ENCODE results near the gene SHOC2. TPM values are rescaled to one million over a fixed set of nuclear protein-coding genes. Genes with fewer than 3 reads are reported as not detected.

SHOC2 gene
- total and polyA plus RNA-seq, 7 donors: 20.0 to 45.8 (median 35.4) TPM

GRCh38 chr10:111004016-111004415, 84.6 kb downstream of the SHOC2 start:
- Histone ChIP-seq H3K4me3 (no peak overlapping the region), H3K27ac (no peak overlapping the region), H3K27me3 (ENCODE audit: insufficient read depth in 3 of 3, low read length in 2 of 3) (no peaks in the 10 kb centered on the region), H3K36me3 (ENCODE audit: insufficient read depth in 1 of 2, low read depth in 1 of 2) (peaks cover 0 to 40% of the 10 kb centered on the region in 2 donors), H3K9me3 (no peaks in the 10 kb centered on the region), H3K4me1 (no peaks in the 10 kb centered on the region)
- intact Hi-C loops (cut with DNase I): no loop called here
- ATAC-seq (peak in 1 of 4 donors; percentile 44), DNase-seq (no peak)
- whole genome bisulfite sequencing, 3 donors: 98 to 100% (median 100%) methylated on average over 1 of the region's 1 CpG
- TF ChIP-seq, protein P1, sequence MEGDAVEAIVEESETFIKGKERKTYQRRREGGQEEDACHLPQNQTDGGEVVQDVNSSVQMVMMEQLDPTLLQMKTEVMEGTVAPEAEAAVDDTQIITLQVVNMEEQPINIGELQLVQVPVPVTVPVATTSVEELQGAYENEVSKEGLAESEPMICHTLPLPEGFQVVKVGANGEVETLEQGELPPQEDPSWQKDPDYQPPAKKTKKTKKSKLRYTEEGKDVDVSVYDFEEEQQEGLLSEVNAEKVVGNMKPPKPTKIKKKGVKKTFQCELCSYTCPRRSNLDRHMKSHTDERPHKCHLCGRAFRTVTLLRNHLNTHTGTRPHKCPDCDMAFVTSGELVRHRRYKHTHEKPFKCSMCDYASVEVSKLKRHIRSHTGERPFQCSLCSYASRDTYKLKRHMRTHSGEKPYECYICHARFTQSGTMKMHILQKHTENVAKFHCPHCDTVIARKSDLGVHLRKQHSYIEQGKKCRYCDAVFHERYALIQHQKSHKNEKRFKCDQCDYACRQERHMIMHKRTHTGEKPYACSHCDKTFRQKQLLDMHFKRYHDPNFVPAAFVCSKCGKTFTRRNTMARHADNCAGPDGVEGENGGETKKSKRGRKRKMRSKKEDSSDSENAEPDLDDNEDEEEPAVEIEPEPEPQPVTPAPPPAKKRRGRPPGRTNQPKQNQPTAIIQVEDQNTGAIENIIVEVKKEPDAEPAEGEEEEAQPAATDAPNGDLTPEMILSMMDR (IDR thresholded peaks at IDR 0.05): no peak

GRCh38 chr10:111007486-111007885, 88.1 kb downstream of the SHOC2 start:
- WGBS, 3 donors: 89 to 94% (median 92%) methylated on average over 2 of the region's 2 CpGs
- no peaks in the 10 kb centered on the region for H3K27me3 ChIP-seq (ENCODE audit: insufficient read depth in 3 of 3, low read length in 2 of 3)
- TF ChIP-seq, protein P1 (IDR thresholded peaks at IDR 0.05): no peak
- DNase-seq (no peak), ATAC-seq (no peak)
- intact Hi-C loops (cut with DNase I): no loop called here
- H3K4me3 ChIP-seq: no peak overlapping the region
- H3K36me3 ChIP-seq (ENCODE audit: insufficient read depth in 1 of 2, low read depth in 1 of 2): peaks cover 0 to 75% of the 10 kb centered on the region in 2 donors
- H3K4me1 ChIP-seq: no peaks in the 10 kb centered on the region
- no peak overlapping the region for H3K27ac ChIP-seq
- H3K9me3 ChIP-seq: no peaks in the 10 kb centered on the region

- TF ChIP-seq, protein P1 (IDR thresholded peaks at IDR 0.05): no peak
- H3K36me3 ChIP-seq (ENCODE audit: insufficient read depth in 1 of 2, low read depth in 1 of 2): peaks cover 0 to 47% of the 10 kb centered on the region in 2 donors
- no peaks in the 10 kb centered on the region for H3K9me3 ChIP-seq
- no peak for DNase-seq
- no peaks in the 10 kb centered on the region for H3K4me1 ChIP-seq
- no peak overlapping the region for H3K4me3 ChIP-seq
- no peak for ATAC-seq
- H3K27me3 ChIP-seq (ENCODE audit: insufficient read depth in 3 of 3, low read length in 2 of 3): no peaks in the 10 kb centered on the region
- 78 to 92% (median 78%) methylated on average over 1 of the region's 1 CpG for WGBS, 3 donors
- H3K27ac ChIP-seq: no peak overlapping the region
- intact Hi-C loops (cut with DNase I): no loop called here
Observed at GRCh38 chr10:111015181-111015580, 95.8 kb downstream of the SHOC2 start.

DNA sequence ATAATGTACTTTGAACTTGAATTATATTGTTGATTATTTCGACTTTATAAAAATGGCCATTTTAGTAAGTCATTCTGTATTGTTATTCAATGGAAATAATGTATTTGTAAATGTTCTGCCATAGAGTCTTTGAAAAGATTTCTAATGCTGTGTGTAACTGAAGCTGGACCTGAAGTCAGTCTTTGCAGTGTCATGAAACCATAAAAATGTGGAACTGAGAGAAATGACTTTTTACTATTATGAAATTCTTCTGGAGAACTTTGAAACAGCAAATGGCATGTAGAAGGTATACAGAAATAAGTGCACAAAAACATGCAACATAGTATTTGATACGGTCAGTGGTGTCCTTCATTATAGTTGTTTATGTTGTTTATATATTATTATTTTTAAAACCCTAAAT, 97.7 kb downstream of the SHOC2 start:
- peaks cover 0 to 28% of the 10 kb centered on the region in 2 donors for H3K36me3 ChIP-seq (ENCODE audit: insufficient read depth in 1 of 2, low read depth in 1 of 2)
- 48 to 76% (median 70%) methylated on average over 2 of the region's 2 CpGs for WGBS, 3 donors
- intact Hi-C loops (cut with DNase I): no loop called here

DNA sequence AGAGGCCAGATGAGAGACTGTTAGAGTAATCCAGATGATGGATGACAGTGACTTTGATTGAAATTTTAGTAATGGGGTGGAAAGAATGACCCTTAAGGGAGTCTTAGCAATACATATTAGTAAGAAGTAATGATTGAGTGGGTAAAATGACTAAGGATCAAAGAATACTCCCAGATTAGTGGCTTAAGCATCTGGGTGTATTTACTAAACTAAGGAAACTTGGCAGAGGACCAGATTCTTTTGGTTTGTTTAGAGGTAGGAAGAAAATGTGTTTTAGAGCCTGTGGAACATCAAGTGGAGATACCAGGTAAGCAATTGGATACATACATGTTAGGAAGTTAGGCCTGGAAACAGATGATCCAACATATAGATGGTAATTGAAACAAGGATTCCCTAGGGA, 98.6 kb downstream of the SHOC2 start:
- TF ChIP-seq, protein P1 (IDR thresholded peaks at IDR 0.05): no peak
- intact Hi-C loops (cut with DNase I): no loop called here
- DNase-seq (no peak), ATAC-seq (no peak)
- no peak overlapping the region for H3K4me3 ChIP-seq
- no peaks in the 10 kb centered on the region for H3K4me1 ChIP-seq
- peaks cover 0 to 19% of the 10 kb centered on the region in 2 donors for H3K36me3 ChIP-seq (ENCODE audit: insufficient read depth in 1 of 2, low read depth in 1 of 2)
- H3K27ac ChIP-seq: no peak overlapping the region
- H3K9me3 ChIP-seq: no peaks in the 10 kb centered on the region
- H3K27me3 ChIP-seq (ENCODE audit: insufficient read depth in 3 of 3, low read length in 2 of 3): no peaks in the 10 kb centered on the region

More for the DNA sequence above, 97.7 kb downstream of the SHOC2 start:
- no peaks in the 10 kb centered on the region for H3K27me3 ChIP-seq (ENCODE audit: insufficient read depth in 3 of 3, low read length in 2 of 3)
- no peak overlapping the region for H3K27ac ChIP-seq
- no peak overlapping the region for H3K4me3 ChIP-seq
- DNase-seq (no peak), ATAC-seq (no peak)
- H3K4me1 ChIP-seq: no peaks in the 10 kb centered on the region
- no peaks in the 10 kb centered on the region for H3K9me3 ChIP-seq
- TF ChIP-seq, protein P1 (IDR thresholded peaks at IDR 0.05): no peak
